WTC11 (cell line): ENCODE data around the gene TAC4. TPM values are rescaled to one million over a fixed set of nuclear protein-coding genes. Genes with fewer than 3 reads are reported as not detected.

Experiments
- ATAC-seq: fragments of 200-7000 bp; cut with Tn5 transposase; 2 replicates; pipeline ENCODE4 v1.10.0; 2021; ENCODE audit warnings: mild to moderate bottlenecking, moderate library complexity
- CTCF ChIA-PET: fragments of 300-600 bp; sonication (Branson Sonifier 250); formaldehyde crosslinking; loops from one replicate; lab custom pipeline; 2021; ENCODE audit warnings: antibody characterized with exemption; lab: Charles Lee
- POLR2A ChIA-PET: fragments of 350-600 bp; sonication (Branson Sonifier 250); formaldehyde crosslinking; loops from one replicate; lab custom pipeline; 2021; ENCODE audit warnings: antibody characterized with exemption; lab: Charles Lee
- DNase-seq: peaks from one replicate; pipeline ENCODE4 v3.0.0; 2021; ENCODE audit warnings: low spot score
- H3K27ac Mint-ChIP-seq: 2 replicates; pipeline ENCODE4 v1.8.0; 2021; ENCODE audit warnings: mixed read lengths
- H3K27me3 Mint-ChIP-seq: 2 replicates; pipeline ENCODE4 v1.8.0; 2021; ENCODE audit warnings: low read depth, mild to moderate bottlenecking, moderate library complexity, mixed read lengths
- H3K36me3 Mint-ChIP-seq: 2 replicates; pipeline ENCODE4 v1.8.0; 2021; ENCODE audit warnings: mixed read lengths
- H3K4me1 Mint-ChIP-seq: 2 replicates; pipeline ENCODE4 v1.8.0; 2022; ENCODE audit warnings: mixed read lengths
- H3K4me3 Mint-ChIP-seq: 2 replicates; pipeline ENCODE4 v1.8.0; 2021; ENCODE audit warnings: mild to moderate bottlenecking, moderate library complexity, mixed read lengths
- H3K9me3 Mint-ChIP-seq: 2 replicates; pipeline ENCODE4 v1.8.0; 2021; ENCODE audit warnings: mixed read lengths
- AFF4 ChIP-seq: sonication (generic); formaldehyde crosslinking; IDR thresholded peaks from 2 replicates; pipeline ENCODE4 v1.8.1; 2023; ENCODE audit warnings: mild to moderate bottlenecking, missing genetic modification reagents, borderline replicate concordance
- ATF3 ChIP-seq: sonication (generic); formaldehyde crosslinking; conservative IDR thresholded peaks from 2 replicates; pipeline ENCODE4 v1.8.1; 2022; ENCODE audit warnings: mild to moderate bottlenecking, missing genetic modification reagents
- FOXP1 ChIP-seq: sonication (generic); formaldehyde crosslinking; IDR thresholded peaks from 2 replicates; pipeline ENCODE4 v1.8.0; 2022; ENCODE audit warnings: missing genetic modification reagents, mild to moderate bottlenecking, moderate library complexity, borderline replicate concordance
- GABPB1 ChIP-seq: sonication (generic); formaldehyde crosslinking; IDR thresholded peaks from 2 replicates; pipeline ENCODE4 v1.8.1; 2023; ENCODE audit warnings: mild to moderate bottlenecking, missing genetic modification reagents
- GRHL2 ChIP-seq: fragments of 250-450 bp; sonication (Bioruptor Pico); IDR thresholded peaks from 2 replicates; pipeline ENCODE4 v1.8.0; 2022; ENCODE audit warnings: mild to moderate bottlenecking, moderate library complexity; ENCODE audit not compliant: insufficient replicate concordance, severe bottlenecking
- HMGA2 ChIP-seq: fragments of 250-450 bp; sonication (Bioruptor Pico); IDR thresholded peaks from 2 replicates; pipeline ENCODE4 v1.4.0; 2021; ENCODE audit warnings: mild to moderate bottlenecking, moderate library complexity
- MXD4 ChIP-seq: fragments of 250-450 bp; sonication (Bioruptor Pico); IDR thresholded peaks from 2 replicates; pipeline ENCODE4 v1.8.0; 2021; ENCODE audit warnings: mild to moderate bottlenecking, moderate library complexity, borderline replicate concordance
- PREB ChIP-seq: sonication (generic); formaldehyde crosslinking; IDR thresholded peaks from 2 replicates; pipeline ENCODE4 v1.8.1; 2022; ENCODE audit warnings: mild to moderate bottlenecking, missing genetic modification reagents, moderate library complexity, borderline replicate concordance
- STAT6 ChIP-seq: sonication (generic); formaldehyde crosslinking; conservative IDR thresholded peaks from 2 replicates; pipeline ENCODE4 v1.8.1; 2023; ENCODE audit warnings: mild to moderate bottlenecking, low read depth, missing genetic modification reagents, moderate library complexity
- TCF7 ChIP-seq: sonication (generic); formaldehyde crosslinking; IDR thresholded peaks from 2 replicates; pipeline ENCODE4 v1.8.0; 2022; ENCODE audit warnings: mild to moderate bottlenecking, low read depth, missing genetic modification reagents, moderate library complexity
- TP53 ChIP-seq: sonication (generic); formaldehyde crosslinking; IDR thresholded peaks from 2 replicates; pipeline ENCODE4 v1.8.1; 2023; ENCODE audit warnings: mild to moderate bottlenecking, missing genetic modification reagents
- ZMAT4 ChIP-seq: fragments of 250-450 bp; sonication (Bioruptor Pico); IDR thresholded peaks from 2 replicates; pipeline ENCODE4 v1.9.0; 2021; ENCODE audit warnings: mild to moderate bottlenecking
- ZNF232 ChIP-seq: sonication (generic); formaldehyde crosslinking; IDR thresholded peaks from 2 replicates; pipeline ENCODE4 v1.8.0; 2022; ENCODE audit warnings: mild to moderate bottlenecking, missing genetic modification reagents
- ZNF423 ChIP-seq: fragments of 250-450 bp; sonication (Bioruptor Pico); IDR thresholded peaks from 2 replicates; pipeline ENCODE4 v2.1.2; 2022; ENCODE audit warnings: mild to moderate bottlenecking, moderate library complexity
- ZSCAN18 ChIP-seq: fragments of 250-450 bp; sonication (Bioruptor Pico); IDR thresholded peaks from 2 replicates; pipeline ENCODE4 v2.1.2; 2022; ENCODE audit warnings: mild to moderate bottlenecking, moderate library complexity
- total RNA-seq: library from RNA; stranded (reverse); gene quantifications from 3 replicates; pipeline ENCODE4 v1.2.3, GENCODE V29; 2021
- TF ChIP-seq, protein P1 (sequence below): sonication (generic); formaldehyde crosslinking; IDR thresholded peaks from 2 replicates; pipeline ENCODE4 v1.8.0; 2022; ENCODE audit warnings: mild to moderate bottlenecking, missing genetic modification reagents
- TF ChIP-seq, protein P2 (sequence below): sonication (generic); formaldehyde crosslinking; IDR thresholded peaks from 2 replicates; pipeline ENCODE4 v1.8.0; 2022; ENCODE audit warnings: mild to moderate bottlenecking, missing genetic modification reagents
- TF ChIP-seq, protein P3 (sequence below): fragments of 250-450 bp; sonication (Bioruptor Pico); IDR thresholded peaks from 2 replicates; pipeline ENCODE4 v1.8.0; 2021; ENCODE audit warnings: mild to moderate bottlenecking

The TAC4 gene
- total RNA-seq, 1 experiment from 2014 or later = not detected

DNA sequence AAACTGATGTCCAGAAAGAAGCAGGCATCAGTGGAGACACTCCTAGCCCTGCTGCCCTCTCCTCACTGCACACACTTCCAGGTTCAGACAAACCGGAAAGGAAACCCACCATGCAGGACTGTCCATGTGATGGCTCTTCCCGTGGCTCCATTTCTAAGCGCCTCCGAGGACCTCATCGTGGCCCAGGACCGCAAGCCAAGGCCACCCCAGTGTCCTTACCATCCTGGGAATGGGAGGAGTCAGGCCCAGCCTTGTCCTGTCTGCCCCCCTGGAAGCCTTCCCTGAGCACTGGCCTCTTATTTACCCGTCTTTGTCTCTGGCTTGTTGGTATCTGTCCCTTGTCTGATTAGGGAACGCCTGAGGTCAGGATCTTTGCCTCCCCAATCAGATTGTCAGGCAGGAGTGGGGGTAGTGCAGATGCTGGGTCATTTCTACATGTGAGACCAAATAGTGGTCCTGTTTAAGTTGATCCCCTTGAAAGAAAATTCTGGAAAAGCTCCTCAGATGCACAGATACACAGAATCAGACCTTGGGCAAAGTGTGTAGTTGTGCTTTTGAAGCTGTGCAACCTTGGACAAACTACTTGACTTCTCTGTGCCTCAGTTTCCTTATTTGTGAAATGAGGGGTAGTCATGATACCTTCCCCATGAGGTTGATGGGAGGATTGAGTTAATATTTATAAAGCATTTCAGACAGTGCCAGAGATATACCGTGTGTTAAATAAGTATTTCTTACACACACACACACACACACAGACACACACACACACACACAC is 744 bp downstream of the TAC4 start:
- ATAC-seq (no peak), DNase-seq (no peak)
- Mint-ChIP-seq H3K9me3 (no peaks in the 10 kb centered on the region), H3K27ac (no peak overlapping the region; the same call in 1 of the 2 replicates), H3K4me3 (no peak overlapping the region), H3K4me1 (peaks cover 23% of the 10 kb centered on the region), H3K36me3 (peaks cover 18% of the 10 kb centered on the region), H3K27me3 (peaks cover 25% of the 10 kb centered on the region)
- no peak for TF ChIP-seq FOXP1 (CRISPR knock-in tag)
- no peak for TF ChIP-seq ZNF232 (CRISPR knock-in tag)
- TF ChIP-seq STAT6 = no peak
- TF ChIP-seq ATF3 (CRISPR knock-in tag) = no peak
- no peak for TF ChIP-seq PREB (CRISPR knock-in tag)
- TF ChIP-seq HMGA2 = no peak
- TF ChIP-seq ZNF423 (CRISPR knock-in tag) = no peak
- TF ChIP-seq GRHL2 (CRISPR knock-in tag) = no peak
- TF ChIP-seq ZSCAN18 (CRISPR knock-in tag) = no peak
- no peak for TF ChIP-seq ZMAT4 (CRISPR knock-in tag)
- TF ChIP-seq, protein P1, sequence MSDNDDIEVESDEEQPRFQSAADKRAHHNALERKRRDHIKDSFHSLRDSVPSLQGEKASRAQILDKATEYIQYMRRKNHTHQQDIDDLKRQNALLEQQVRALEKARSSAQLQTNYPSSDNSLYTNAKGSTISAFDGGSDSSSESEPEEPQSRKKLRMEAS = no peak
- TF ChIP-seq TP53 (CRISPR knock-in tag) = no peak
- TF ChIP-seq, protein P2, sequence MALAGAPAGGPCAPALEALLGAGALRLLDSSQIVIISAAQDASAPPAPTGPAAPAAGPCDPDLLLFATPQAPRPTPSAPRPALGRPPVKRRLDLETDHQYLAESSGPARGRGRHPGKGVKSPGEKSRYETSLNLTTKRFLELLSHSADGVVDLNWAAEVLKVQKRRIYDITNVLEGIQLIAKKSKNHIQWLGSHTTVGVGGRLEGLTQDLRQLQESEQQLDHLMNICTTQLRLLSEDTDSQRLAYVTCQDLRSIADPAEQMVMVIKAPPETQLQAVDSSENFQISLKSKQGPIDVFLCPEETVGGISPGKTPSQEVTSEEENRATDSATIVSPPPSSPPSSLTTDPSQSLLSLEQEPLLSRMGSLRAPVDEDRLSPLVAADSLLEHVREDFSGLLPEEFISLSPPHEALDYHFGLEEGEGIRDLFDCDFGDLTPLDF (CRISPR knock-in tag) = no peak
- no peak for TF ChIP-seq TCF7
- CTCF ChIA-PET = no interaction called here
- POLR2A ChIA-PET = no interaction called here

DNA sequence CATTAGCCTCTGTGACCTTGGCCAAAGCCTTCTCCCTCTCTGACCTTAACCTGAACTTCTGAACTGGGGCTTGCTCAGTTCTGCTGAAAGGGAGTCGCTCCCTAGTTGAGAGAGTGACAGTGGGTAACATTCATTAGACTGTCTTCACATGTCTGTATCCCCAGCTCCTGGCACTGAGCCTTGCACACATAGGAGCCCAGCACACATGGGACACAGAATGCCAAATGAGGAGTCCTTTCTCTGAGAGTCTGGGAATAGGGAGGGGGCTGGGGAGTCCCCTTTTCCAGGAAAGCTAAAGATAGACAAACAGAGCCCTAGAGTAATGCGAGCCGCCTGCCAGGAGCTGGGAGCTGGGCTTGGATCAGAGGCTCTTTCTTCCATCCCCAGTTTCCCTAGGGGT is 2.5 kb downstream of the TAC4 start:
- Mint-ChIP-seq H3K27me3 (peaks cover 11% of the 10 kb centered on the region), H3K4me3 (no peak overlapping the region), H3K9me3 (no peaks in the 10 kb centered on the region), H3K36me3 (peaks cover 21% of the 10 kb centered on the region), H3K4me1 (peaks cover 17% of the 10 kb centered on the region), H3K27ac (no peak overlapping the region)
- POLR2A ChIA-PET = no interaction called here
- no peak for ATAC-seq
- CTCF ChIA-PET = no interaction called here
- no peak for DNase-seq
- TF ChIP-seq GABPB1 (CRISPR knock-in tag) (no peak), AFF4 (CRISPR knock-in tag) (no peak), MXD4 (CRISPR knock-in tag) (no peak), GRHL2 (CRISPR knock-in tag) (no peak)
- TF ChIP-seq, protein P3, sequence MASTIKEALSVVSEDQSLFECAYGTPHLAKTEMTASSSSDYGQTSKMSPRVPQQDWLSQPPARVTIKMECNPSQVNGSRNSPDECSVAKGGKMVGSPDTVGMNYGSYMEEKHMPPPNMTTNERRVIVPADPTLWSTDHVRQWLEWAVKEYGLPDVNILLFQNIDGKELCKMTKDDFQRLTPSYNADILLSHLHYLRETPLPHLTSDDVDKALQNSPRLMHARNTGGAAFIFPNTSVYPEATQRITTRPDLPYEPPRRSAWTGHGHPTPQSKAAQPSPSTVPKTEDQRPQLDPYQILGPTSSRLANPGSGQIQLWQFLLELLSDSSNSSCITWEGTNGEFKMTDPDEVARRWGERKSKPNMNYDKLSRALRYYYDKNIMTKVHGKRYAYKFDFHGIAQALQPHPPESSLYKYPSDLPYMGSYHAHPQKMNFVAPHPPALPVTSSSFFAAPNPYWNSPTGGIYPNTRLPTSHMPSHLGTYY (CRISPR knock-in tag) = no peak
